Loucy (cell line): ENCODE data around the gene ZDHHC11.

Source experiments
- EZH2phosphoT487 ChIP-seq: fragments of 200-600 bp; IDR thresholded peaks from 2 replicates; pipeline ENCODE4 v1.6.1; 2018; ENCODE audit warnings: antibody characterized with exemption, mild to moderate bottlenecking, moderate library complexity, borderline replicate concordance
- TF ChIP-seq, protein P1 (sequence below): fragments of 200-600 bp; sonication (generic); conservative IDR thresholded peaks from 2 replicates; pipeline ENCODE4 v1.5.1; 2014; ENCODE audit warnings: mild to moderate bottlenecking, antibody characterized with exemption, low read length

DNA sequence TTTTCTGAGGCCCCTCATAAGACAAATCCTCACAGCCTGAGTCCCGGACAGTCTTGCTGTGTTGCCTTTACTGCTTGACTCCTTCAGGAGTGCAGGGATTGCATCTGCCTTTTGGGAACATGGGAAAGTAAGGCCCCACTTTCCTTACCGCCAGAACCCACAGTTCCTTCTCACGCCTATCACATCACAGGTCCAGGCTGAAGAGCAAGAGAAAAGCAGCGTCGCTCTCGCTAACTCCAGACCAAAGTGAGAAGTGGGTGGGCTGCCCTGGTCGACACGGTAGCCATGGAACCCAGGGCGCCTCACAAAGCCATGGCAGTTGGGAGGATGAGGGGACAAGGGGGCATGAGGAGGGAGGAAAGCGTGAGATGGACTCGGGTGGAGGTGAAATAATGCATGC lies 7.9 kb upstream of the ZDHHC11 start:
- TF ChIP-seq, protein P1, sequence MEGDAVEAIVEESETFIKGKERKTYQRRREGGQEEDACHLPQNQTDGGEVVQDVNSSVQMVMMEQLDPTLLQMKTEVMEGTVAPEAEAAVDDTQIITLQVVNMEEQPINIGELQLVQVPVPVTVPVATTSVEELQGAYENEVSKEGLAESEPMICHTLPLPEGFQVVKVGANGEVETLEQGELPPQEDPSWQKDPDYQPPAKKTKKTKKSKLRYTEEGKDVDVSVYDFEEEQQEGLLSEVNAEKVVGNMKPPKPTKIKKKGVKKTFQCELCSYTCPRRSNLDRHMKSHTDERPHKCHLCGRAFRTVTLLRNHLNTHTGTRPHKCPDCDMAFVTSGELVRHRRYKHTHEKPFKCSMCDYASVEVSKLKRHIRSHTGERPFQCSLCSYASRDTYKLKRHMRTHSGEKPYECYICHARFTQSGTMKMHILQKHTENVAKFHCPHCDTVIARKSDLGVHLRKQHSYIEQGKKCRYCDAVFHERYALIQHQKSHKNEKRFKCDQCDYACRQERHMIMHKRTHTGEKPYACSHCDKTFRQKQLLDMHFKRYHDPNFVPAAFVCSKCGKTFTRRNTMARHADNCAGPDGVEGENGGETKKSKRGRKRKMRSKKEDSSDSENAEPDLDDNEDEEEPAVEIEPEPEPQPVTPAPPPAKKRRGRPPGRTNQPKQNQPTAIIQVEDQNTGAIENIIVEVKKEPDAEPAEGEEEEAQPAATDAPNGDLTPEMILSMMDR = no peak
- TF ChIP-seq EZH2phosphoT487 = no peak
